H1 (cell line): ENCODE data around the gene PRKCD. TPM values are rescaled to one million over a fixed set of nuclear protein-coding genes. Genes with fewer than 3 reads are reported as not detected.

Experiments
- polyA plus RNA-seq, 7 experiments: library from polyadenylated mRNA; depleted of rRNA in 3 of 7; stranded (reverse) in 5 of 7; unstranded in 2 of 7; fragments of >200 nt in 5 of 7; fragments of 200-250 nt in 2 of 7; gene quantifications; 1 replicate in 5 of 7; 2 replicates in 1 of 7; 4 replicates in 1 of 7; pipeline versions ENCODE4 v1.2.1 to v1.2.3, GENCODE V29; 2011 to 2013; ENCODE audit warnings: missing spikeins in 2 of 7, mixed read lengths in 2 of 7
- total RNA-seq: library from RNA; stranded (reverse); fragmentation: NEBNext Ultra II Directional; extraction: Animal tissue kit (Norgen Biotek cat#: 25700); gene quantifications from 2 replicates; pipeline ENCODE4 v1.2.1, GENCODE V29; 2021
- TF ChIP-seq, protein P1 (sequence below), 3 experiments: IDR thresholded peaks; 1 replicate in 2 of 3; 2 replicates in 1 of 3; pipeline versions ENCODE4 v1.5.1 to v1.6.1; 2011; ENCODE audit warnings: low read length in 3 of 3, mild to moderate bottlenecking in 3 of 3, inconsistent platforms in 2 of 3, low read depth in 1 of 3, moderate library complexity in 1 of 3; ENCODE audit not compliant: insufficient read depth in 1 of 3; ENCODE audit errors: control extremely low read depth in 1 of 3

Gene PRKCD
- total and polyA plus RNA-seq, 2 of the 8 experiments (the other 6 are each of a cell fraction or from before 2014, with no cell fraction given), result 22.6 to 23.9 TPM

DNA sequence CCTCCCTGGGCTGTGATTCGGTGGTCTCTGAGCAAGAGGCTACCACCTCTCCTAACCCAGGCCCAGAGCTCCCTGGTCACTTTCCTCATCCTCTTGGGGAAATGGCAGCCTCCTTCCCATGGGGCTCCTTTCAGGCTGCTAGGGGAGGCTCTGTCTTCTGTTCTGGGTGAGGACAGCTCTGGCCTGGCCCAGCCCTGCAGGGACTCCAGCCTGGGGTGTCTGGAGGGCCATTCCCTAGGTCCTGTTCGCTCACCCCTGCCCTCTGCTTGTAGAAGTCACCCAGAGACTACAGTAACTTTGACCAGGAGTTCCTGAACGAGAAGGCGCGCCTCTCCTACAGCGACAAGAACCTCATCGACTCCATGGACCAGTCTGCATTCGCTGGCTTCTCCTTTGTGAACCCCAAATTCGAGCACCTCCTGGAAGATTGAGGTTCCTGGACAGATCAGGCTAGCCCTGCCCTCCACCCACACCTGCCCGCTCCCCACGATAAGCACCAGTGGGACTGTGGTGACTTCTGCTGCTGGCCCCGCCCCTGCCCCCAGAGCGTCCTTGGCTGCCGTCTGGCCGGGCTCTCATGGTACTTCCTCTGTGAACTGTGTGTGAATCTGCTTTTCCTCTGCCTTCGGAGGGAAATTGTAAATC is 30.9 kb downstream of the PRKCD start (continued):
- TF ChIP-seq, protein P1, sequence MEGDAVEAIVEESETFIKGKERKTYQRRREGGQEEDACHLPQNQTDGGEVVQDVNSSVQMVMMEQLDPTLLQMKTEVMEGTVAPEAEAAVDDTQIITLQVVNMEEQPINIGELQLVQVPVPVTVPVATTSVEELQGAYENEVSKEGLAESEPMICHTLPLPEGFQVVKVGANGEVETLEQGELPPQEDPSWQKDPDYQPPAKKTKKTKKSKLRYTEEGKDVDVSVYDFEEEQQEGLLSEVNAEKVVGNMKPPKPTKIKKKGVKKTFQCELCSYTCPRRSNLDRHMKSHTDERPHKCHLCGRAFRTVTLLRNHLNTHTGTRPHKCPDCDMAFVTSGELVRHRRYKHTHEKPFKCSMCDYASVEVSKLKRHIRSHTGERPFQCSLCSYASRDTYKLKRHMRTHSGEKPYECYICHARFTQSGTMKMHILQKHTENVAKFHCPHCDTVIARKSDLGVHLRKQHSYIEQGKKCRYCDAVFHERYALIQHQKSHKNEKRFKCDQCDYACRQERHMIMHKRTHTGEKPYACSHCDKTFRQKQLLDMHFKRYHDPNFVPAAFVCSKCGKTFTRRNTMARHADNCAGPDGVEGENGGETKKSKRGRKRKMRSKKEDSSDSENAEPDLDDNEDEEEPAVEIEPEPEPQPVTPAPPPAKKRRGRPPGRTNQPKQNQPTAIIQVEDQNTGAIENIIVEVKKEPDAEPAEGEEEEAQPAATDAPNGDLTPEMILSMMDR (IDR thresholded peaks at IDR 0.05; ENCODE audit: control extremely low read depth in 1 of 3, insufficient read depth in 1 of 3, low read depth in 1 of 3, low read length in 3 of 3), result no peak
